Measurements from ENCODE around the gene STMND1.

DNA sequence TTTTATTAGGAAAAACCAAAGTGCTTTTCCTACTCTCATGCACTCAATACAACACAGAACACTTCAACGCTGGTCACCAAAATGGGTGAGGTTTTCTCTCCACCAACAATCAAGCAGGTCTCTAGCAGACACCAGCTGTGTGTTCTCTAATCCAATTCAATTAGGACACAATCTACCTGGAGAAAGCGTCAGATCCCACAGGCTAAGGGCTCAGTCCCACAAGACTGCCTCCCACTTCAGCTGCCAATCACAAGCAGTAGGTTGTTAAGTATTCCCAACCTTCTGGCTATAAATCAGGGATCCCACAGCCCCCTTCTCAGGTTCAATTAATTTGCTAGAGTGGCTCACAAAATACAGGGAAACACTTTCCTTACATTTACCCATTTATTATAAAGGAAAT, 47.7 kb downstream of the STMND1 start:
- TF ChIP-seq, protein P1, sequence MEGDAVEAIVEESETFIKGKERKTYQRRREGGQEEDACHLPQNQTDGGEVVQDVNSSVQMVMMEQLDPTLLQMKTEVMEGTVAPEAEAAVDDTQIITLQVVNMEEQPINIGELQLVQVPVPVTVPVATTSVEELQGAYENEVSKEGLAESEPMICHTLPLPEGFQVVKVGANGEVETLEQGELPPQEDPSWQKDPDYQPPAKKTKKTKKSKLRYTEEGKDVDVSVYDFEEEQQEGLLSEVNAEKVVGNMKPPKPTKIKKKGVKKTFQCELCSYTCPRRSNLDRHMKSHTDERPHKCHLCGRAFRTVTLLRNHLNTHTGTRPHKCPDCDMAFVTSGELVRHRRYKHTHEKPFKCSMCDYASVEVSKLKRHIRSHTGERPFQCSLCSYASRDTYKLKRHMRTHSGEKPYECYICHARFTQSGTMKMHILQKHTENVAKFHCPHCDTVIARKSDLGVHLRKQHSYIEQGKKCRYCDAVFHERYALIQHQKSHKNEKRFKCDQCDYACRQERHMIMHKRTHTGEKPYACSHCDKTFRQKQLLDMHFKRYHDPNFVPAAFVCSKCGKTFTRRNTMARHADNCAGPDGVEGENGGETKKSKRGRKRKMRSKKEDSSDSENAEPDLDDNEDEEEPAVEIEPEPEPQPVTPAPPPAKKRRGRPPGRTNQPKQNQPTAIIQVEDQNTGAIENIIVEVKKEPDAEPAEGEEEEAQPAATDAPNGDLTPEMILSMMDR (conservative IDR thresholded peaks at IDR 0.05; ENCODE audit: low read depth, low read length), result no peak
- TF ChIP-seq CEBPB (IDR thresholded peaks at IDR 0.05; ENCODE audit: low read depth, low read length) (no peak), SMC3 (IDR thresholded peaks at IDR 0.05; ENCODE audit: low read depth, low read length) (no peak), POLR2A (IDR thresholded peaks at IDR 0.05; ENCODE audit: low read depth, low read length) (no peak), RFX5 (IDR thresholded peaks at IDR 0.05; ENCODE audit: low read depth, low read length) (no peak), MXI1 (IDR thresholded peaks at IDR 0.05; ENCODE audit: borderline replicate concordance, low read depth, low read length) (no peak), USF2 (IDR thresholded peaks at IDR 0.05; ENCODE audit: low read depth, low read length) (no peak), RAD21 (IDR thresholded peaks at IDR 0.05; ENCODE audit: low read length) (no peak), CHD1 (IDR thresholded peaks at IDR 0.05; ENCODE audit: low read depth, low read length) (no peak), MAFK (IDR thresholded peaks at IDR 0.05; ENCODE audit: low read depth, low read length) (no peak), NFE2L2 (IDR thresholded peaks at IDR 0.05; ENCODE audit: low read depth, low read length) (no peak), MAZ (IDR thresholded peaks at IDR 0.05; ENCODE audit: borderline replicate concordance, low read depth, low read length) (no peak), BHLHE40 (IDR thresholded peaks at IDR 0.05; ENCODE audit: low read depth, low read length) (no peak)
- TF ChIP-seq, protein P2, sequence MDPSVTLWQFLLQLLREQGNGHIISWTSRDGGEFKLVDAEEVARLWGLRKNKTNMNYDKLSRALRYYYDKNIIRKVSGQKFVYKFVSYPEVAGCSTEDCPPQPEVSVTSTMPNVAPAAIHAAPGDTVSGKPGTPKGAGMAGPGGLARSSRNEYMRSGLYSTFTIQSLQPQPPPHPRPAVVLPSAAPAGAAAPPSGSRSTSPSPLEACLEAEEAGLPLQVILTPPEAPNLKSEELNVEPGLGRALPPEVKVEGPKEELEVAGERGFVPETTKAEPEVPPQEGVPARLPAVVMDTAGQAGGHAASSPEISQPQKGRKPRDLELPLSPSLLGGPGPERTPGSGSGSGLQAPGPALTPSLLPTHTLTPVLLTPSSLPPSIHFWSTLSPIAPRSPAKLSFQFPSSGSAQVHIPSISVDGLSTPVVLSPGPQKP (IDR thresholded peaks at IDR 0.05; ENCODE audit: borderline replicate concordance, low read depth, low read length), result no peak

All from IMR-90 (cell line).